Measurements from ENCODE around the gene CD81. TPM values are rescaled to one million over a fixed set of nuclear protein-coding genes. Genes with fewer than 3 reads are reported as not detected.

Gene CD81
- total RNA-seq, 4 donors from 2014 or later, result 54.5 to 87.0 (median 66.8) TPM

DNA sequence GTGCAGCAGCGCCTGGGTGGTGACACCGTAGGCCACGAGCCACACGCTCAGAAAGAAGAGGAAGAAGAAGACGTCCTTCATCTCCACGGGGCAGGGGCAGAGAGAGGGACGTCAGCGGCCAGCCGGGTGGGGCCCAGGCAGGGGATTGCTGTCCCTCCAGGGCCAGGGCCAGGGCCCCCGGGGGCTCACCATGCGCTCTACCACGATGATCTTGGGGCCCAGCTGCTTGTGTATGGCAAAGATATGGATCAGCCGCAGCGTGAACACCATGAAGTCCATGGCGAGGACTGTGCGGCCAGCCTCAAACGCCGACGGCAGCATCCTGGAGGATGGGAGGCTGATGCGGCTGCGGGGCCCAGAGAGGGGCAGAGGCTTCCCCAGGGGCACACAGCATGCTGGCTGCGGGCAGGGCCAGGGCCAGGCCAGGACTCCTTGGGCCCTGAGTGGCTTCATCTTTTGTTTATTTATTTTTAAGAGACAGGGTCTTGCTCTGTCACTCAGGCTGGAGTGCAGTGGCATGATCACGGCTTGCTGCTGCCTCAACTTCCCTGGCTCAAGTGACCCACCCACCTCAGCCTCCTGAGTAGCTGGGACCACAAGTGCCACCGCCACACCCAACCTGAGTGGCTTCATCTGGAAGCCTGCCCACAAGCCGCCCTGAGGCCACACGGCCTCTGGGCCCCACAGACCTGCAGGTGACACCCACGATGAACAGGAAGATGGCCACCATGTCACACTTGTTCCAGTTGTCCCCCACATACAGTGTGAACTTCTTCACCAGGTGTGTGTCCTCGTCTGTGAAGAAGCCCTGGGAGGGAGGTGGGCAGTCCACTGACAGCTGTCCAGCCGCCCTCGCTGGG lies 34.6 kb downstream of the CD81 start:
- intact Hi-C loops (cut with DNase I; ENCODE audit: low total_unique reads), result no loop called here
- Histone ChIP-seq H3K4me3 (no peak overlapping the region), H3K4me1 (no peaks in the 10 kb centered on the region), H3K9me3 (no peaks in the 10 kb centered on the region), H3K27ac (no peak overlapping the region), H3K36me3 (no peaks in the 10 kb centered on the region), H3K27me3 (no peaks in the 10 kb centered on the region)
- no peak for TF ChIP-seq POLR2A (IDR thresholded peaks at IDR 0.05)
- TF ChIP-seq CTCF (IDR thresholded peaks at IDR 0.05 in 4 of 5, conservative IDR thresholded peaks at IDR 0.05 in 1 of 5), result no peak
- ATAC-seq (no peak), DNase-seq (no peak)
- in situ Hi-C loops (cut with MboI; ENCODE audit: low sequenced_read_pairs in 4 of 4), result loop anchor here in 2 of 4 donors (25.0 kb wide), 1 partner anchor 224 kb away; no protein-coding TSS in a partner anchor

DNA sequence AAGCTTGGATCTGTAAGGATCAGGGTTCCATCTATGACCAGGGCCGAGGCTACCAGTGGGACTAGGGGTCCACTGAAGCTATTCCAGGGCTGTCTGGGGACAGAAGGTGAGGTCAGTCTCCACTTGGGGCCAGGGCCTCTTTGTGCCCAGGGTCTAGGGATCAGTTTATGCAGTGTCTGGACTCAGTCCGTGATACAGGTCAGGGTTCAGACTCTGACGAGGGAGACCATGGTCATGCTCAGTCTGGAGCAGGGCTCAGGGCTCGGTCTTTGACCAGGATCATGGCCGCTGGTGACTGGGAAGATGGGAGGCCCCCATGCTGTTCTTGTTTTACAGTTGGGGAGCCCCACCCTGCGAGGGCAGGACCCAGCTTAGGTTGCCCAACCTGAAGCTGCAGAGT lies 35.2 kb downstream of the CD81 start:
- H3K27ac ChIP-seq, result no peak overlapping the region
- no peak for DNase-seq
- TF ChIP-seq CTCF (IDR thresholded peaks at IDR 0.05 in 4 of 5, conservative IDR thresholded peaks at IDR 0.05 in 1 of 5), result no peak
- TF ChIP-seq POLR2A (IDR thresholded peaks at IDR 0.05), result no peak
- H3K9me3 ChIP-seq, result no peaks in the 10 kb centered on the region
- H3K4me1 ChIP-seq, result no peaks in the 10 kb centered on the region
- in situ Hi-C loops (cut with MboI; ENCODE audit: low sequenced_read_pairs in 4 of 4), result loop anchor here in 2 of 4 donors (25.0 kb wide), 1 partner anchor 225 kb away; no protein-coding TSS in a partner anchor
- intact Hi-C loops (cut with DNase I; ENCODE audit: low total_unique reads), result no loop called here
- H3K36me3 ChIP-seq, result no peaks in the 10 kb centered on the region
- no peaks in the 10 kb centered on the region for H3K27me3 ChIP-seq
- no peak for ATAC-seq
- no peak overlapping the region for H3K4me3 ChIP-seq

- Histone ChIP-seq H3K9me3 (no peaks in the 10 kb centered on the region), H3K27me3 (no peaks in the 10 kb centered on the region), H3K27ac (no peak overlapping the region), H3K36me3 (no peaks in the 10 kb centered on the region), H3K4me1 (no peaks in the 10 kb centered on the region), H3K4me3 (no peak overlapping the region)
- no peak for ATAC-seq
- DNase-seq, result peak in 1 of 2 donors; percentile 38
- in situ Hi-C loops (cut with MboI; ENCODE audit: low sequenced_read_pairs in 4 of 4), result loop anchor here in 2 of 4 donors (25.0 kb wide), 1 partner anchor 227 kb away; no protein-coding TSS in a partner anchor
- TF ChIP-seq CTCF (IDR thresholded peaks at IDR 0.05 in 4 of 5, conservative IDR thresholded peaks at IDR 0.05 in 1 of 5) (no peak), POLR2A (IDR thresholded peaks at IDR 0.05) (no peak)
- intact Hi-C loops (cut with DNase I; ENCODE audit: low total_unique reads), result no loop called here
Observed at GRCh38 chr11:2413742-2414579, 36.9 kb downstream of the CD81 start.

- H3K4me3 ChIP-seq, result no peak overlapping the region
- H3K9me3 ChIP-seq, result no peaks in the 10 kb centered on the region
- ATAC-seq (no peak), DNase-seq (no peak)
- no peak for TF ChIP-seq POLR2A (IDR thresholded peaks at IDR 0.05)
- no peaks in the 10 kb centered on the region for H3K27me3 ChIP-seq
- intact Hi-C loops (cut with DNase I; ENCODE audit: low total_unique reads) (loop anchor here (5.0 kb wide), 1 partner anchor 37 kb away; the partner anchor contains the start of gene CD81), in situ Hi-C loops (cut with MboI; ENCODE audit: low sequenced_read_pairs in 4 of 4) (loop anchor here in 3 of 4 donors (5.0 to 25.0 kb wide), 2 partner anchors 97 to 227 kb away; no protein-coding TSS in a partner anchor)
- no peaks in the 10 kb centered on the region for H3K36me3 ChIP-seq
- H3K27ac ChIP-seq, result no peak overlapping the region
- no peaks in the 10 kb centered on the region for H3K4me1 ChIP-seq
Observed at GRCh38 chr11:2414616-2415015, 37.5 kb downstream of the CD81 start.

All from gastrocnemius medialis (tissue), 4 donors.